Measurements from ENCODE around the gene FLVCR1. TPM values are rescaled to one million over a fixed set of nuclear protein-coding genes. Genes with fewer than 3 reads are reported as not detected.

FLVCR1 gene
- total RNA-seq, 1 experiment from 2014 or later = 67.9 TPM

- TF ChIP-seq ZNF263 (CRISPR knock-in tag; IDR thresholded peaks at IDR 0.05; ENCODE audit: low read depth) (no peak), ETV6 (CRISPR knock-in tag; IDR thresholded peaks at IDR 0.05) (0 out of 2 replicates have a peak, but pooled peaks have one; percentile 18), HMGXB4 (CRISPR knock-in tag; IDR thresholded peaks at IDR 0.05) (no peak; the same call in 1 of the 2 replicates), FOXJ3 (CRISPR knock-in tag; IDR thresholded peaks at IDR 0.05; ENCODE audit: borderline replicate concordance) (no peak), PRDM15 (CRISPR knock-in tag; IDR thresholded peaks at IDR 0.05) (peak; percentile 9; the same call in 1 of the 2 replicates), SOX15 (CRISPR knock-in tag; IDR thresholded peaks at IDR 0.05) (no peak), NR3C1 (CRISPR knock-in tag; conservative IDR thresholded peaks at IDR 0.05; ENCODE audit: low read depth) (no peak), TCF7 (CRISPR knock-in tag; IDR thresholded peaks at IDR 0.05; ENCODE audit: low read depth) (no peak), USF1 (CRISPR knock-in tag; IDR thresholded peaks at IDR 0.05) (no peak; the same call in 1 of the 2 replicates), SP1 (CRISPR knock-in tag; conservative IDR thresholded peaks at IDR 0.05) (no peak), USF2 (CRISPR knock-in tag; IDR thresholded peaks at IDR 0.05) (no peak), MXD4 (CRISPR knock-in tag; IDR thresholded peaks at IDR 0.05; ENCODE audit: borderline replicate concordance) (no peak), ZNF423 (CRISPR knock-in tag; IDR thresholded peaks at IDR 0.05) (0 out of 2 replicates have a peak, but pooled peaks have one; percentile 1), KAT7 (CRISPR knock-in tag; IDR thresholded peaks at IDR 0.05; ENCODE audit: borderline replicate concordance) (peak; percentile 59; the same call in 1 of the 2 replicates), ZNF281 (CRISPR knock-in tag; IDR thresholded peaks at IDR 0.05) (peak; percentile 54; the same call in 1 of the 2 replicates), ESRRA (CRISPR knock-in tag; IDR thresholded peaks at IDR 0.05; ENCODE audit: borderline replicate concordance) (peak; percentile 13; the same call in 1 of the 2 replicates), HMGA2 (CRISPR knock-in tag; IDR thresholded peaks at IDR 0.05) (no peak), ZBTB43 (CRISPR knock-in tag; IDR thresholded peaks at IDR 0.05) (0 out of 2 replicates have a peak, but pooled peaks have one; percentile 72)
Observed at GRCh38 chr1:212858461-212859265, 588 bp downstream of the FLVCR1 start (continued).
